Activated CD8-positive, alpha-beta T cell treated with anti-CD3 and anti-CD28 coated beads for 36 hours (primary cell): ENCODE measurements around the gene APEX2. TPM values are rescaled to one million over a fixed set of nuclear protein-coding genes. Genes with fewer than 3 reads are reported as not detected.

Source experiments
- ATAC-seq: fragments of 200-7000 bp; cut with Tn5 transposase; one replicate; pipeline ENCODE4 v1.10.0; 2021; ENCODE audit warnings: mild to moderate bottlenecking, moderate library complexity
- CTCF ChIA-PET: fragments of 350-600 bp; sonication (Branson Sonifier 250); formaldehyde crosslinking; loops from one replicate; lab custom pipeline; 2021; ENCODE audit warnings: antibody characterized with exemption; lab: Charles Lee
- POLR2A ChIA-PET: fragments of 350-600 bp; sonication (Branson Sonifier 250); formaldehyde crosslinking; loops from one replicate; lab custom pipeline; 2021; ENCODE audit warnings: antibody characterized with exemption; lab: Charles Lee
- DNase-seq: peaks from one replicate; pipeline ENCODE4 v3.0.0-alpha.2; 2020
- H3K27ac Mint-ChIP-seq: one replicate; pipeline ENCODE4 v1.8.0; 2021; ENCODE audit warnings: mild to moderate bottlenecking, mixed read lengths
- H3K27me3 Mint-ChIP-seq: one replicate; pipeline ENCODE4 v1.8.0; 2021; ENCODE audit warnings: mixed read lengths
- H3K36me3 Mint-ChIP-seq: one replicate; pipeline ENCODE4 v1.8.0; 2021; ENCODE audit warnings: low read depth, mixed read lengths
- H3K4me1 Mint-ChIP-seq: one replicate; pipeline ENCODE4 v1.8.0; 2021; ENCODE audit warnings: low read depth, mixed read lengths
- H3K4me3 Mint-ChIP-seq: one replicate; pipeline ENCODE4 v1.8.0; 2021; ENCODE audit warnings: mild to moderate bottlenecking, moderate library complexity, mixed read lengths
- H3K9me3 Mint-ChIP-seq: one replicate; pipeline ENCODE4 v1.8.0; 2021; ENCODE audit warnings: mixed read lengths
- intact Hi-C: fragments of 100-400 bp; cut with micrococcal nuclease; formaldehyde crosslinking; loops from one replicate; pipeline ENCODE4 v1.10.0; 2022
- total RNA-seq, 2 experiments: library from RNA; stranded (reverse); gene quantifications; one replicate each; pipeline ENCODE4 v1.2.3, GENCODE V29; 2021
- TF ChIP-seq, protein P1 (sequence below): fragments of 200-600 bp; IDR thresholded peaks from one replicate; pipeline ENCODE4 v1.8.0; 2022; ENCODE audit warnings: antibody characterized with exemption, mild to moderate bottlenecking

Gene APEX2
- total RNA-seq, 2 experiments from 2014 or later, result 30.0 to 33.0 TPM

- Mint-ChIP-seq H3K27ac (no peak overlapping the region), H3K4me3 (no peak overlapping the region), H3K36me3 (no peaks in the 10 kb centered on the region), H3K4me1 (no peaks in the 10 kb centered on the region), H3K9me3 (no peaks in the 10 kb centered on the region), H3K27me3 (no peaks in the 10 kb centered on the region)
- ChIA-PET POLR2A (no interaction called here), CTCF (no interaction called here)
- intact Hi-C loops, result no loop called here
- ATAC-seq (no peak), DNase-seq (no peak)
- TF ChIP-seq, protein P1, sequence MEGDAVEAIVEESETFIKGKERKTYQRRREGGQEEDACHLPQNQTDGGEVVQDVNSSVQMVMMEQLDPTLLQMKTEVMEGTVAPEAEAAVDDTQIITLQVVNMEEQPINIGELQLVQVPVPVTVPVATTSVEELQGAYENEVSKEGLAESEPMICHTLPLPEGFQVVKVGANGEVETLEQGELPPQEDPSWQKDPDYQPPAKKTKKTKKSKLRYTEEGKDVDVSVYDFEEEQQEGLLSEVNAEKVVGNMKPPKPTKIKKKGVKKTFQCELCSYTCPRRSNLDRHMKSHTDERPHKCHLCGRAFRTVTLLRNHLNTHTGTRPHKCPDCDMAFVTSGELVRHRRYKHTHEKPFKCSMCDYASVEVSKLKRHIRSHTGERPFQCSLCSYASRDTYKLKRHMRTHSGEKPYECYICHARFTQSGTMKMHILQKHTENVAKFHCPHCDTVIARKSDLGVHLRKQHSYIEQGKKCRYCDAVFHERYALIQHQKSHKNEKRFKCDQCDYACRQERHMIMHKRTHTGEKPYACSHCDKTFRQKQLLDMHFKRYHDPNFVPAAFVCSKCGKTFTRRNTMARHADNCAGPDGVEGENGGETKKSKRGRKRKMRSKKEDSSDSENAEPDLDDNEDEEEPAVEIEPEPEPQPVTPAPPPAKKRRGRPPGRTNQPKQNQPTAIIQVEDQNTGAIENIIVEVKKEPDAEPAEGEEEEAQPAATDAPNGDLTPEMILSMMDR, result no peak
These were observed 7.1 kb upstream of the APEX2 start for GRCh38 chrX:54992911-54993622.

- H3K36me3 Mint-ChIP-seq, result no peaks in the 10 kb centered on the region
- intact Hi-C loops, result no loop called here
- no peaks in the 10 kb centered on the region for H3K9me3 Mint-ChIP-seq
- no peaks in the 10 kb centered on the region for H3K4me1 Mint-ChIP-seq
- ChIA-PET POLR2A (no interaction called here), CTCF (no interaction called here)
- DNase-seq (no peak), ATAC-seq (no peak)
- no peak within 1 kb of the TSS for H3K27ac Mint-ChIP-seq
- H3K4me3 Mint-ChIP-seq, result no peak within 1 kb of the TSS
- no peaks in the 10 kb centered on the region for H3K27me3 Mint-ChIP-seq
- TF ChIP-seq, protein P1, result no peak
These were observed 6.1 kb upstream of the APEX2 start, which contains the start of gene PFKFB1 for GRCh38 chrX:54994099-54994498. Gene PFKFB1 (minus strand): TSS chrX:54994188. CDS start chrX:54994007, 181 bp downstream.

DNA sequence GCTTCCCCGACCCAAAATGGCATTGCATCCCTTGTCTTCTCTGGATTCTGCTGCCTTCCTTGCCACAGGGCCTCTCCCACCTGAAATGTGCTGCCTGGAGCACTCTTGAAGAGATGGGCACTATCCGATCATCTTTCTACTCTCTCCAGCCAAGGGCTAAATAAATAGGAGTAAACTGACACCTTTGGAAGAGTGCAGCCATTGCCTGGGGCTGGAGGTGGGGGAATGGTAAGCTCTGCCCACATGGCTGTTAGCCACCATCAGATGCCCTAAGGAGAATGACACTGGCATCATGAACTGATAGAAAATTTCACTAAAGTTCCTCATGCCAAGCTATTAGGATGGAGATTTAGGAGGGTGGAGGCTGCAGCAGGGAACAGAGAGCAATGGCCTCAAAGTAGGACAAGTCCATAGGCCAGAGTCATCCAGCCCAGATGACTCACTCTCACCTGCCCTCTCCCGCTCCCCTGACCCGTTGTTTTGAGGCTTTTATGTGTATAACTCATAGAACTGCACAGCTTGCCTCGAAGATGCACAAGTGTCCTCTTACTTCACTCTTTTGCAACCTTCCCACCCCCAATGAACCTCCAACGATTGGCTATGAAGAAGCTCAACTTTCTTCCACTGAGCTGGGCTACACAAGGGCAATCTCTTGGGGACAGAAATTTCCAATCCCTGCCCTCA is 5.4 kb upstream of the APEX2 start:
- Mint-ChIP-seq H3K27me3 (no peaks in the 10 kb centered on the region), H3K9me3 (no peaks in the 10 kb centered on the region), H3K36me3 (no peaks in the 10 kb centered on the region), H3K4me3 (no peak overlapping the region), H3K4me1 (no peaks in the 10 kb centered on the region), H3K27ac (no peak overlapping the region)
- POLR2A ChIA-PET, result no interaction called here
- intact Hi-C loops, result no loop called here
- CTCF ChIA-PET, result no interaction called here
- DNase-seq, result no peak
- ATAC-seq, result no peak
- TF ChIP-seq, protein P1, result no peak

- H3K4me3 Mint-ChIP-seq, result no peak overlapping the region
- CTCF ChIA-PET, result no interaction called here
- H3K27ac Mint-ChIP-seq, result no peak overlapping the region
These were observed 4.5 kb upstream of the APEX2 start for GRCh38 chrX:54995621-54996020.

GRCh38 chrX:55004231-55004630 is 4.1 kb downstream of the APEX2 start:
- DNase-seq (no peak), ATAC-seq (no peak)
- TF ChIP-seq, protein P1, result no peak
- intact Hi-C loops, result no loop called here
- ChIA-PET POLR2A (no interaction called here), CTCF (no interaction called here)
- Mint-ChIP-seq H3K4me1 (peaks cover 37% of the 10 kb centered on the region), H3K9me3 (no peaks in the 10 kb centered on the region), H3K36me3 (peaks cover 53% of the 10 kb centered on the region), H3K4me3 (no peak overlapping the region), H3K27me3 (no peaks in the 10 kb centered on the region), H3K27ac (peak overlapping the region; percentile 20)

More at GRCh38 chrX:54995621-54996020, 4.5 kb upstream of the APEX2 start:
- ATAC-seq (no peak), DNase-seq (no peak)
- Mint-ChIP-seq H3K9me3 (no peaks in the 10 kb centered on the region), H3K4me1 (no peaks in the 10 kb centered on the region), H3K36me3 (peaks cover 2% of the 10 kb centered on the region), H3K27me3 (no peaks in the 10 kb centered on the region)
- POLR2A ChIA-PET, result no interaction called here
- TF ChIP-seq, protein P1, result no peak
- intact Hi-C loops, result no loop called here
